ENCODE results near the gene LHX4.

GRCh38 chr1:180281490-180281889 is 51.4 kb downstream of the LHX4 start:
- TF ChIP-seq CTCF (IDR thresholded peaks at IDR 0.05) (no peak), EP300 (IDR thresholded peaks at IDR 0.05) (no peak)

Measured in tibial nerve (tissue), 4 donors.